CD4-positive, alpha-beta T cell treated with Interleukin-12 subunit alpha and Interleukin-12 subunit beta, for 1 hour (primary cell): ENCODE measurements around the gene ARHGAP44.

Source experiments
- DNase-seq: peaks from one replicate; pipeline ENCODE4 v3.0.0-alpha.2; 2020

ARHGAP44 gene

DNA sequence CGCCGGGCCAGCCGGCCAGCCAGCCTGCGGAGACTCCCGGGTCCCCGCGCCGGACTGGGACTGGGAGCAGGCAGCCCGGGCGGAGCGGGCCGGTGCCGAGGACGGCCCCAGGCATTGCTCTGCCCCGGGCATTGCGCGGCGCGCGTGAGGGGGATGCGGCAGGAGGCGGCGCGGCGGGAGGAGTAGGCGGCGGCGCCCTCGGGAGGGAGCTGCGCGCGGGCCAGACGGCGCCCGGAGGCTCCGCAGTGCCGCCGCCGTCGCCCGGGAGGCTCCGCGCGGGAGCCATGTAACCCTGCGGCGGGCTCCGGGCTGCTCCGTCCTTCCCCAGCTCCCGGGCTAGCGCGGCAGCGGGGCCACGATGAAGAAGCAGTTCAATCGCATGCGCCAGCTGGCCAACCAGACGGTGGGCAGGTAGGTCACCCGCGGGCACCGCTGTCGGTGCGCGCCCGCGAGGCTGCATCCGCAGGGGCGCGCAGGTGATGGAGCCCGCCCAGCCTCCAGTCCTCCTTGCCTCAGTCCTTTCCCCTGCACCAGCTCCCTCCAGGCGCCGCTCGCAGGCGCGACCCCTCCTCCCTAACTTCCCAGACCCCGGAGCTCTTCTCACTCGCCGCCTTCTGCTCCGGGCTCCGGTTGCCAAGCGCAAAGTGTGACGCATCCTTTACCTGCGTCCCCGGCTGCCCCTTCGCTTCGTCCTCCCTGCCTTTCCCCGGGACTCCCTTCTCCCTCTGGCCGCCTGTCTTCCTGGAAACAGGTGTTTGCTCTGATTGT, at the start of gene ARHGAP44:
Gene ARHGAP44 (plus strand): TSS at position 18 of the 768 bp plus-strand sequence. CDS start 341 bp downstream, at position 359.
- no peak for DNase-seq

DNA sequence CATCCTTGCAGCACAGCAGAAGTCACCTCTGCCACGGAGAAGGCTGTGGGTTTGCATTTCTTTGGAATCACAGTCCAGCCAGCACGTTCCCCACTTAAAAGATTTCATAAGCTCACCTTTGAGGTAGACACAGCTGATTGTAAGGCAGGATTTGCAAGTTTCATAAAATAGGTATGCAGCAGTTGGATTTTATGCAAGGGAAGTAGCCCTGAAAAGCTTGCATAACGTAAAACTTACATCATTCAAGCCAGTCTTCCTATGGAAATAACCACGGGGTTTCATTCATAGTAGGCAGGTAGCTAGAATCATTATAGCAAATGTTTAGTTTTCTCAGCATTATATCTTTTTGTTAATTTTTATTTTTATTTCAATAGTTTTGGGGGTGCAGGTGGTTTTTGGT, 49.8 kb upstream of the ARHGAP44 start:
- DNase-seq: no peak

DNA sequence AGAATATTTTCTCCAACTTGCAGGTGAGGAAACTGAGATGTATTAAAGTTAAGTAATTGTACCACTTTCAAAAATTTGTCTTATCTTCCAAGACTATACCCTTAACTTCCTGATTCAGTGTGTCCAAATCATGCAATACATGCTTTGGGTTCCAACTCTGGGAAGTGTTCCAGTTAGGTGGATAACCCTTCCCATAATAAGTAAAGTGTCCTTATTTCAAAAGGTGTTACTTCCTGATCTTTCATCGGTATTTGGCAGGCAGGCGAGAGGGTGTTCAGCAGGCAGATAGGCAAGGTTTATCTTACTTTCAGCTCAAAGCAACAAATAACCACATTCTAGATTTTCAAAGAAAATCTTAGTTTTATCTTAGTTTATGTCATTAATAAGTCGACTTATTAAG, 46.3 kb upstream of the ARHGAP44 start:
- no peak for DNase-seq

DNA sequence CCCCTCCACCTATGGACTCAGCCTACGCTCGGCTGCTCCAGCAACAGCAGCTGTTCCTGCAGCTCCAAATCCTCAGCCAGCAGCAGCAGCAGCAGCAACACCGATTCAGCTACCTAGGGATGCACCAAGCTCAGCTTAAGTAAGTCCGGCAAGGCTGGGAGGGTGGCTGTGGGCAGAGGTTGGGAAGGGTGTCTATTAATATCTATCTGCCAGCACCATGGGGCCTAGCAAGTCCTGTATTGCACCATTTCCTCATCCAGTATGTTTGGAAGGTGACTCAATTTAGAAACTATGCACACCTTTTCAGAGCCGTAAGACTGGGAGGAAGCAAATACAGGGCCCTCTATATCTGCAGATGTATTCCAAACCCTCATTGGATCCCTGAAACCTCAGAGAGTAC, 45.0 kb upstream of the ARHGAP44 start:
- DNase-seq: no peak

- DNase-seq: no peak
Measured at GRCh38 chr17:12744786-12745185, 44.5 kb upstream of the ARHGAP44 start.

- DNase-seq: no peak
Measured at GRCh38 chr17:12745486-12745885, 43.8 kb upstream of the ARHGAP44 start.

- no peak for DNase-seq
Measured at GRCh38 chr17:12756786-12757185, 32.5 kb upstream of the ARHGAP44 start.

DNA sequence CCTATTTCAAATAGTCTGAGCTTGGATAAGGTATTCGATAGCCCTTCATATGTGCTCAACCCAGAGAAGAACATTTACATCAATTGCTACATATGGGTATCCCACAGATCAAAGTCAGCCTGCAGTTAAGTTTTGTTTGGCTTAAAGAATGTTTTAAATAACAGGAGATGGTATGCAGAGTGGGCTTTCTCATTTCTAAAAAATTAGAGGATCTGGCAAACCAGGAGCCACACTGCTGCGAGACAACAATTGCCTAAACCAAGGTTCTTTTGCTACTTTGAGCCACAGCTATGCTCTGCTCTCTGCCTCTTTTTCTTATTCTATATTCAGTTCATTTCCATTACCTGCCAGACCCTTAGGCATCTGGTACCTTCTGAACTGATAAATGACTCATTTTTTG, 30.2 kb upstream of the ARHGAP44 start:
- DNase-seq: no peak

- no peak for DNase-seq
Measured at GRCh38 chr17:12765548-12765947, 23.8 kb upstream of the ARHGAP44 start.

DNA sequence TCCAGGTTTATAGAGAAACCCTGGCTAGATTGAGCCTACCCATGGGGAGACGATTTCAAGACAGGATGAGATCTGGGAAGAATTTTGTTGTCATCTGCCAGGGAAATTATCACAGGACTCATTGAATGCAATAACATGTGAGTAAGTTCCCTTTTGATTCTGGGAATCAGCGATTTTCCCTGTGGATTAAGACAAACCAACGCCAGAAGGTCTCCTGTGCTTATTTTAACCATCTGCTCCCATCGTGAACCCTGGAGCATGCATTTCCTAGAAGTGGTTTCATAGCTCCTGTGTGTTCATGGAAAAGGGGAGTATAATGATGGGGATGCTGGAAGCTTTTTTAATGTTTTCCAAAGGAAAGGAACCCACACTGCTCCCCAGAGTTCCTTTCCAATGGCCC, 21.0 kb upstream of the ARHGAP44 start:
- DNase-seq: no peak

DNA sequence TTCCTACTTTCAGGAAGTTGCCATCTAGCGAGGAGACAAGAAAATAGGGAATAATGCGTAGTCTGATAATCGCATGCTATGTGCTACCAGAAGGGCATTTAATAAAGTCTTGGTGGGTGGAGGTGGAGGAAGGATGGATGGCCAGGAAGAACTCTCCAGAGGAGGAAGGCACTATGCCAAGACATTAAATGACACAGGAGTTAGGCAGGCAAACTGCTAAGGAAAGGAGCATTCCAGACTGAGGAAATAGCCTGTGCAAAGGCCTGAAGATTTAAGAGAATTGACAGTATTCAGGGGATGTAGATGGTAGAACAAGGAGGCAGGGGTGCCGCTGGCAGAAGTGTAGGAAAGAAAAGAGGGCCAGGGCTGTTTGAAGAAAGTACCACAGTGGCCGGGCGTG, 19.3 kb upstream of the ARHGAP44 start:
- no peak for DNase-seq

- DNase-seq: no peak
Measured at GRCh38 chr17:12773153-12773552, 16.1 kb upstream of the ARHGAP44 start.

GRCh38 chr17:12789075-12789480, 220 bp upstream of the ARHGAP44 start:
- no peak for DNase-seq

GRCh38 chr17:12790249-12791106, 1.2 kb downstream of the ARHGAP44 start:
- DNase-seq: no peak

DNA sequence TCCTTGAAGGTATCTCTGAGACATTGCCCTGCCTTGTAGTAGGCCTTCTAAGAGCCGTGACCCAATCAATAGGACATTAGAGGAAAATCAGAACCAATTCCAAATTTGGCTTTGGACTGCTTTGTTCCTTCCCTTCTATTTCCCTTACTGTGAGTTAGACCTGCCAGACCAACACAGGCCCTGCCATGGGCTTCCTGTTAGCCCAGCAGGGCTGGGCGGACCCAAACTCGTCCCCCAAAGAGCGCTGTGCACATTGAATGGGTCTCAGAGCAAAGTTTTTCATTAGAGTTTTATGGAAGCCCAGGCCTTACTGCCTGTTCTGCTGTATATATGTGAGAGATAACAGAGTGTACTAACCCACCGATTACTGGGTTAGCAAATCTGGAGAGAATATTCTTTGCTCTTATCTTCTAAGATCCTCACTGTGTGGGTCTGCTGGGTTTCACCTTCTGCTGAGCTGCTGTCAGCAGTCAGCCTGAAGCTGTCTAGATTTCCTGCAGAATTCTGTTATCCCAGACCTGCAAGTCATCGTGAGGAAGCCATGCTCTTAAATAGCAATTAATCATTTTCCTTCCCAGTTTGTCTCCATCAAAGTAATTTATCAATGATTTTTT, 5.7 kb downstream of the ARHGAP44 start:
- no peak for DNase-seq

DNA sequence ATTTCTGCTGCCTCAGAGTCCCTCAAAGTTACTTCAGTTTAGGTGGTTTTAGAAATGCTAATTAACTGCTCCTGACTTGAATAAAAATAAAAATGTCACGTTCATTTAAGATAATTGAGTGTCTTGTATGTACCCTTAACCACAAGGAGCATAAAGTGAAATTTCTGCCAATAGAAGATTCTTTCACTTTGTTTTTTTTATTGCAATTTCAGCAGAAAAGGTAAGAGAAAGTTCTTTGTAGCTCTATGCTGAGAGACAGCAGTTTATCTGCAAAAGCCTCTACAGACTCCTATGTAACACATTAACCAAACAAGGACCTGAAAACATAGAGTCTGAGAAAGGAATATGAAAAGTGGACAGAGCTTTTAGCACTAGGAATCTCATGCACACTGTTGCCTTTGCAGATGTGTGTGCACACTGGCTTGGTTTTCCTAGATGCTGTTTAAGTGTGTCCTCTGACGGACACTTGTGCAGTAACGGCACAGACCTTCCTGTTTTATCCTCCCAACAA, 11.6 kb downstream of the ARHGAP44 start:
- no peak for DNase-seq

DNA sequence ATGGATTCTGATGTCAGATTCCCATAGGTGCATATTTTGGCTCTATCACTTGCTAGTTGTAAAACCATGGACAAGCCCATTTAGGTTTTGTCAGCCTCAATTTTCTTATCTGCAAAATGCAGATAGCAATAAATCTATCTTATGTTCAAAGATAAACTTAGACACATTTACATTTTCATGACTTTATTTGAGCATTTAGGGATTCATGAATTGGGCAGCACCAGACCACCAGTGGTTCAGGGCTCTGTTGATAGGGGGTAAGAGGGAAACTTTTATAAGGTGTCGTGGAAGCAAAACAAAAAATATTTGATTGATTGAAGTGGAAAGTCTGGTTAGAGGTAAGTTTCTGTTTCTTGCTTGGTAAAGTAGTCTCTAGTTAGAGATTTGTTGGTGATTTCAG, 17.3 kb downstream of the ARHGAP44 start:
- DNase-seq: no peak

- no peak for DNase-seq
Measured at GRCh38 chr17:12808723-12809122, 19.4 kb downstream of the ARHGAP44 start.

GRCh38 chr17:12812877-12813276, 23.6 kb downstream of the ARHGAP44 start:
- DNase-seq: no peak

DNA sequence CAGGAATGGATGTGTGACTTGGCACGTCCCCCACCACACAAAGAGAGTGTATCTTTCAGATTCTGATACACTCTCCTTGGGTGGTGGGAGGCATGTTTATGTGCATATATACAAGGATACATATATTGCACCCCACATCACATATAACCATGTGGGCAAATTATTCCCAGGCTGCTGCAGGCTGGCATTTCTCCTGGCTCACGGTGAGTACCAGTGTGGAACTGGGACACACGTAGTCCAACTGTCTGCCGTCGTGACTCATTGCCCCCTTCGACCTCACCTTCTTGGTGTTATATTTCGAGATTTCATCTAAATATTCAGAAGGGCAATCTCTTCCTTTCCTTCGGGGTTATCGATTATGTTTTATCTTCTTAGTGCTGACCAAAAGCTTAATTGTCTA, 24.4 kb downstream of the ARHGAP44 start:
- no peak for DNase-seq

- DNase-seq: no peak
Measured at GRCh38 chr17:12814718-12815117, 25.4 kb downstream of the ARHGAP44 start.

GRCh38 chr17:12815642-12816141, 26.4 kb downstream of the ARHGAP44 start:
- no peak for DNase-seq

DNA sequence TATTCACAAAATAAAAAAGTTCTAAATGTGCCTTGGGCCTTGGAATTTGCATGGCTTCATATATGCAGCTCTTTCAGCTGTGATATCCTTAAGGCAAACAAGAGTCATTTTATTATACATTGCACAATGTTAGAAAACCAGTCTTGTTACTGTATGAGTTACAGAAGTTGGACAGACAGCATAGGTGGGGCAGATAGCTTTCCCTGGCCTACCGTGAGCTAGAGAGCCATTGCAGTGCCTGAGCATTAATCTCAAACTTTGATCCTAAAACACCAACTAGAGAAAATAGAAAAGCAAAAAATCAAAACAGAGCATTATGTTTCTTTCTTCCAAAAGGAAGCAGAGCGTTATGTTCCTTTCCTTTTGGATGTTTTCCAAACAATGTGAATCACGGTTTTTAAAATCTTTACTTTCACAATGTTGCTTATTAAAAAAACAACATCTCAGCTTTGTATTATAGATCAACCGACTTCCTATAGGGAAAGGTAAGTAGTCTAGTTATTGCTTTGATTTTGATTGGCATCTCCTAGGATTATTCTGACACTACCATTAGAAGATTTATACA, 32.2 kb downstream of the ARHGAP44 start:
- no peak for DNase-seq
